Activated CD4-positive, alpha-beta T cell treated with anti-CD3 and anti-CD28 coated beads, Interleukin-2, amount 10 ng/mL, durations not matched to agents 7 days and 5 days (primary cell): ENCODE data around the gene PRPSAP2. TPM values are rescaled to one million over a fixed set of nuclear protein-coding genes. Genes with fewer than 3 reads are reported as not detected.
A peak's percentile ranks its signal among the peaks of the same experiment; 100 is the strongest.
"Not testable (repeated sequence)": the region's sequence is repeated elsewhere in the genome, so short reads cannot be mapped to it uniquely, and the experiment has no call there.

Experiments
- CTCF ChIA-PET: fragments of 350-600 bp; sonication (Branson Sonifier 250); formaldehyde crosslinking; loops from one replicate; lab custom pipeline; 2021; ENCODE audit warnings: antibody characterized with exemption; lab: Charles Lee
- POLR2A ChIA-PET: fragments of 350-600 bp; sonication (Branson Sonifier 250); formaldehyde crosslinking; loops from one replicate; lab custom pipeline; 2021; ENCODE audit warnings: antibody characterized with exemption; lab: Charles Lee
- DNase-seq: peaks from one replicate; pipeline ENCODE4 v3.0.0-alpha.2; 2020
- H3K27ac Mint-ChIP-seq: one replicate; pipeline ENCODE4 v1.8.0; 2021; ENCODE audit warnings: mild to moderate bottlenecking, moderate library complexity, mixed read lengths
- H3K27me3 Mint-ChIP-seq: one replicate; pipeline ENCODE4 v1.8.0; 2021; ENCODE audit warnings: mixed read lengths
- H3K36me3 Mint-ChIP-seq: one replicate; pipeline ENCODE4 v1.8.0; 2021; ENCODE audit warnings: low read depth, mixed read lengths
- H3K4me1 Mint-ChIP-seq: one replicate; pipeline ENCODE4 v1.8.0; 2021; ENCODE audit warnings: mixed read lengths
- H3K4me3 Mint-ChIP-seq: one replicate; pipeline ENCODE4 v1.8.0; 2021; ENCODE audit warnings: mild to moderate bottlenecking, moderate library complexity, mixed read lengths
- H3K9me3 Mint-ChIP-seq: one replicate; pipeline ENCODE4 v1.8.0; 2021; ENCODE audit warnings: mixed read lengths
- total RNA-seq, 2 experiments: library from RNA; stranded (reverse); gene quantifications; one replicate each; pipeline ENCODE4 v1.2.3, GENCODE V29; 2021

PRPSAP2 gene
- total RNA-seq, 2 experiments from 2014 or later = 47.2 to 49.0 TPM

GRCh38 chr17:18950346-18950745 lies 92.4 kb downstream of the PRPSAP2 start:
- DNase-seq = no peak
- CTCF ChIA-PET = interaction anchor here (0.5 to 0.9 kb wide), 2 partner anchors 12 to 1012 kb away, joined by 3 read pairs; no protein-coding TSS in a partner anchor
- Mint-ChIP-seq H3K27me3 (peaks cover 8% of the 10 kb centered on the region), H3K4me3 (no peak overlapping the region), H3K27ac (no peak overlapping the region), H3K4me1 (peaks cover 16% of the 10 kb centered on the region), H3K9me3 (no peaks in the 10 kb centered on the region), H3K36me3 (peaks cover 4% of the 10 kb centered on the region)
- POLR2A ChIA-PET = no interaction called here

GRCh38 chr17:18950944-18951905 lies 93.3 kb downstream of the PRPSAP2 start:
- peaks cover 4% of the 10 kb centered on the region for H3K36me3 Mint-ChIP-seq
- peaks cover 5% of the 10 kb centered on the region for H3K27me3 Mint-ChIP-seq
- H3K27ac Mint-ChIP-seq = no peak overlapping the region
- peaks cover 21% of the 10 kb centered on the region for H3K4me1 Mint-ChIP-seq
- CTCF ChIA-PET = interaction anchor here (1.6 kb wide), 1 partner anchor 11 kb away, joined by 4 read pairs; no protein-coding TSS in a partner anchor
- DNase-seq = no peak
- H3K9me3 Mint-ChIP-seq = no peaks in the 10 kb centered on the region
- POLR2A ChIA-PET = no interaction called here
- no peak overlapping the region for H3K4me3 Mint-ChIP-seq

- CTCF ChIA-PET = interaction anchor here (1.6 kb wide), 1 partner anchor 10 kb away, joined by 4 read pairs; no protein-coding TSS in a partner anchor
Observed at GRCh38 chr17:18951941-18952842, 94.3 kb downstream of the PRPSAP2 start, which contains the start of gene SLC5A10. TSS of gene SLC5A10 (plus strand) at chr17:18952165. CDS start at chr17:18952206, 41 bp downstream.

GRCh38 chr17:18953231-18953728 lies 95.3 kb downstream of the PRPSAP2 start:
- no peak for DNase-seq
- POLR2A ChIA-PET = no interaction called here
- Mint-ChIP-seq H3K4me3 (no peak overlapping the region), H3K9me3 (no peaks in the 10 kb centered on the region), H3K27ac (no peak overlapping the region), H3K36me3 (peaks cover 4% of the 10 kb centered on the region), H3K4me1 (peaks cover 32% of the 10 kb centered on the region), H3K27me3 (no peaks in the 10 kb centered on the region)
- CTCF ChIA-PET = no interaction called here

More at GRCh38 chr17:18951941-18952842, 94.3 kb downstream of the PRPSAP2 start, which contains the start of gene SLC5A10:
- POLR2A ChIA-PET = no interaction called here
- no peak within 1 kb of the TSS for H3K4me3 Mint-ChIP-seq
- peaks cover 4% of the 10 kb centered on the region for H3K36me3 Mint-ChIP-seq
- H3K27me3 Mint-ChIP-seq = peaks cover 3% of the 10 kb centered on the region
- DNase-seq = no peak
- H3K9me3 Mint-ChIP-seq = no peaks in the 10 kb centered on the region
- H3K4me1 Mint-ChIP-seq = peaks cover 29% of the 10 kb centered on the region
- peak within 1 kb of the TSS; percentile 19 for H3K27ac Mint-ChIP-seq

- peak overlapping the region; percentile 87 for H3K27ac Mint-ChIP-seq
- ChIA-PET CTCF (interaction anchor here (2.0 kb wide), 1 partner anchor 329 kb away, joined by 9 read pairs; no protein-coding TSS in a partner anchor), POLR2A (no interaction called here)
- H3K36me3 Mint-ChIP-seq = peaks cover 4% of the 10 kb centered on the region
- H3K9me3 Mint-ChIP-seq = no peaks in the 10 kb centered on the region
- DNase-seq = no peak
- no peaks in the 10 kb centered on the region for H3K27me3 Mint-ChIP-seq
- peaks cover 32% of the 10 kb centered on the region for H3K4me1 Mint-ChIP-seq
- no peak overlapping the region for H3K4me3 Mint-ChIP-seq
Observed at GRCh38 chr17:18954321-18954720, 96.4 kb downstream of the PRPSAP2 start.

- ChIA-PET CTCF (interaction anchor here (0.6 to 2.0 kb wide), 2 partner anchors 26 to 329 kb away, joined by 3 to 9 read pairs; no protein-coding TSS in a partner anchor), POLR2A (no interaction called here)
- DNase-seq = no peak
- Mint-ChIP-seq H3K4me3 (peak overlapping the region; percentile 0), H3K36me3 (peaks cover 4% of the 10 kb centered on the region), H3K27me3 (no peaks in the 10 kb centered on the region), H3K27ac (peak overlapping the region; percentile 91), H3K4me1 (peaks cover 34% of the 10 kb centered on the region), H3K9me3 (no peaks in the 10 kb centered on the region)
Observed at GRCh38 chr17:18955009-18955408, 97.1 kb downstream of the PRPSAP2 start.

- H3K36me3 Mint-ChIP-seq, POLR2A ChIA-PET, H3K4me3 Mint-ChIP-seq, H3K27me3 Mint-ChIP-seq, DNase-seq, H3K9me3 Mint-ChIP-seq: not testable (repeated sequence)
- H3K4me1 Mint-ChIP-seq = peaks cover 40% of the 10 kb centered on the region
- CTCF ChIA-PET = interaction anchor here (1.0 to 2.0 kb wide), 3 partner anchors 46 to 330 kb away, joined by 3 to 9 read pairs (median 3); no protein-coding TSS in a partner anchor
- H3K27ac Mint-ChIP-seq = peak overlapping the region; percentile 91
Observed at GRCh38 chr17:18956021-18956420, 98.1 kb downstream of the PRPSAP2 start.

- Mint-ChIP-seq H3K9me3 (no peaks in the 10 kb centered on the region), H3K4me1 (peaks cover 40% of the 10 kb centered on the region), H3K4me3 (no peak overlapping the region), H3K36me3 (peaks cover 4% of the 10 kb centered on the region), H3K27ac (peak overlapping the region; percentile 46), H3K27me3 (no peaks in the 10 kb centered on the region)
- POLR2A ChIA-PET = no interaction called here
- DNase-seq = no peak
- CTCF ChIA-PET = interaction anchor here (1.0 to 2.0 kb wide), 3 partner anchors 45 to 331 kb away, joined by 3 to 9 read pairs (median 3); no protein-coding TSS in a partner anchor
Observed at GRCh38 chr17:18956581-18956980, 98.7 kb downstream of the PRPSAP2 start.

- Mint-ChIP-seq H3K27me3 (no peaks in the 10 kb centered on the region), H3K27ac (peak overlapping the region; percentile 26), H3K36me3 (peaks cover 4% of the 10 kb centered on the region), H3K9me3 (no peaks in the 10 kb centered on the region), H3K4me3 (no peak overlapping the region), H3K4me1 (peaks cover 40% of the 10 kb centered on the region)
- no peak for DNase-seq
- ChIA-PET POLR2A (no interaction called here), CTCF (interaction anchor here (0.9 to 1.3 kb wide), 2 partner anchors 20 to 141 kb away, joined by 3 to 4 read pairs; no protein-coding TSS in a partner anchor)
Observed at GRCh38 chr17:18957831-18958230, 99.9 kb downstream of the PRPSAP2 start.

- ChIA-PET POLR2A (no interaction called here), CTCF (interaction anchor here (0.9 to 2.2 kb wide), 4 partner anchors 43 to 333 kb away, joined by 3 to 7 read pairs (median 4); no protein-coding TSS in a partner anchor)
- no peaks in the 10 kb centered on the region for H3K9me3 Mint-ChIP-seq
- H3K4me3 Mint-ChIP-seq = no peak overlapping the region
- no peak overlapping the region for H3K27ac Mint-ChIP-seq
- peaks cover 4% of the 10 kb centered on the region for H3K36me3 Mint-ChIP-seq
- H3K27me3 Mint-ChIP-seq = no peaks in the 10 kb centered on the region
- peaks cover 40% of the 10 kb centered on the region for H3K4me1 Mint-ChIP-seq
- DNase-seq = no peak
Observed at GRCh38 chr17:18958611-18959010, 100.7 kb downstream of the PRPSAP2 start.

- Mint-ChIP-seq H3K4me1 (peaks cover 35% of the 10 kb centered on the region), H3K36me3 (peaks cover 3% of the 10 kb centered on the region), H3K9me3 (no peaks in the 10 kb centered on the region), H3K4me3 (no peak overlapping the region), H3K27ac (no peak overlapping the region), H3K27me3 (no peaks in the 10 kb centered on the region)
- CTCF ChIA-PET = interaction anchor here (0.9 to 2.2 kb wide), 4 partner anchors 42 to 334 kb away, joined by 3 to 7 read pairs (median 4); no protein-coding TSS in a partner anchor
- no peak for DNase-seq
- POLR2A ChIA-PET = no interaction called here
Observed at GRCh38 chr17:18959071-18959844, 101.3 kb downstream of the PRPSAP2 start.
